ENCODE data around the gene ACTG1. TPM values are rescaled to one million over a fixed set of nuclear protein-coding genes. Genes with fewer than 3 reads are reported as not detected.

The ACTG1 gene
- polyA plus RNA-seq (ENCODE audit: low read depth in 6 of 6), result 1,000 to 10,000 TPM in 1 of 6 donors, 100 to 1,000 TPM in 5; 664 to 1,094 (median 872) TPM

DNA sequence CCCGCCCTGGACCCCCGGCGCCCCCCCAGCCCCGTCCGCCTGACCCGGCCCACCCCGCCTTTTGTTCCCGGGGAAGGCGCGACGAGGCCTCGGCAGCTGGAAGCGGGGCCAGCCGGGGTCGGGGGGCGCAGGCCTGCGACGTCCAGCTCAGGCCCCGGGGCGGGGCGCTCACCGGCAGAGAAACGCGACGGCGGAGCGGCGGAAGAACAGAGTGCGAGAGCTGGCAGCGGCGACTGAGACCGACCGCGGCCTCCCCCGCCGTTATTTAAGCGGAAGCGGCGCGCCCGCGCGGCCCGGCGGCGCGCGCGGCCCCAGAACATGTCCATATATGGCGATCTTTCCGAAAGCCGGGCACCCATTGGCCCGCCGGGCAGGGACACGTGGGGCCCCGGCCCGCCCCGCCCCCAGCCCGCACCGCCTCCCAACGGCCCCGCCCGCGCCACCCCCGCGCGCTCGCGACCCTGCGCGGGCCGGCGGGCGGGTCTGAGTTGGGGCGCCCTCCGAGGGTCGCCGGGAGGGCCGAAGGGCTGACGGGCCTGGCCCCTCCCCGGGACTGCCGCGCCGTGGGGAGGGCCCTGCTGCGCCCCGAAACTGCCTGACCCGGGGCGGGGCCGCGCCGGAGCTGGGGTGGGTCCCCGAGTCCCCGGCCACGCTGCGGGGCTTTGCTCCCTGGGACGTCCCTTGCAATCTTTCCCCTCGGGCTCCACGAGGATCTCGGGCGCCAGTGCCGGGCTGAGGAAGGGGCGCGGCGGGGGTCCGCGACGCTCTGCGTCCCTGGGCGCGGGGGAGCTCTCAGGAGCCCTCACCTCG lies at the start of gene ACTG1:
Gene ACTG1, minus strand, starts transcription at position 238 of the 810 bp plus-strand sequence. CDS start 445 bp downstream, outside the sequence.
- peak; percentile 62 to 65 for ATAC-seq (ENCODE audit: low read depth in 2 of 2)
- Mint-ChIP-seq H3K9me3 (no peaks in the 10 kb centered on the region), H3K27ac (peak within 1 kb of the TSS; percentile 94 to 98 (median 97)), H3K4me1 (peaks cover 39 to 62% (median 53%) of the 10 kb centered on the region in 3 donors), H3K27me3 (no peaks in the 10 kb centered on the region), H3K36me3 (peaks cover 22 to 32% of the 10 kb centered on the region in 2 donors), H3K4me3 (peak within 1 kb of the TSS; percentile 91 to 99 (median 96))
- peak; percentile 87 for DNase-seq

DNA sequence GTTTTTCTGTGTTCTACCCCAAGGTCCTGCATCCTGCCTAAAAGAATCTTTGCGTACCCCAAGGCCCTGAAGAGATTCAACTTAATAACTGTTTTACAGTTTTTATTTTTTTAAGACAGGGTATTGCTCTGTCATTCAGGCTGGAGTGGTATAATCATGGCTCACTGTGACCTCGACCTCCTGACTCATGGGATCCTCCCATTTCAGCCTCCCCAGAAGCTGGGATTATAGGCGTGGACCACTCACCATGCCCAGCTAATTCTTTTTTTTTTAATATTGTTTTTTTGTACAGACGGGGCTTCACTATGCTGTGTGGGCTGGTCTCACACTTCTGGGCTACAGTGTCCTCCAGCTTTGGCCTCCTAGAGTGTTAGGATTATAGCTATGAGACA lies 48.9 kb upstream of the ACTG1 start:
- H3K4me3 Mint-ChIP-seq, result peak overlapping the region; percentile 15 to 90 (median 74)
- peaks cover 6 to 7% of the 10 kb centered on the region in 2 donors for H3K36me3 Mint-ChIP-seq
- H3K9me3 Mint-ChIP-seq, result no peaks in the 10 kb centered on the region
- peak in 1 of 2 donors; percentile 29 for ATAC-seq (ENCODE audit: low read depth in 2 of 2)
- no peak for DNase-seq
- H3K27me3 Mint-ChIP-seq, result no peaks in the 10 kb centered on the region
- peak overlapping the region; percentile 76 to 97 (median 92) for H3K27ac Mint-ChIP-seq
- peaks cover 25 to 43% (median 25%) of the 10 kb centered on the region in 3 donors for H3K4me1 Mint-ChIP-seq

- ATAC-seq (ENCODE audit: low read depth in 2 of 2) (no peak), DNase-seq (no peak)
- Mint-ChIP-seq H3K4me3 (peak overlapping the region in 1 of 8 donors; percentile 61), H3K9me3 (no peaks in the 10 kb centered on the region), H3K27ac (no peak overlapping the region), H3K36me3 (peaks cover 0 to 7% of the 10 kb centered on the region in 2 donors), H3K27me3 (no peaks in the 10 kb centered on the region), H3K4me1 (peaks cover 27 to 51% (median 29%) of the 10 kb centered on the region in 3 donors)
Measured at GRCh38 chr17:81558941-81559806, 46.6 kb upstream of the ACTG1 start.

DNA sequence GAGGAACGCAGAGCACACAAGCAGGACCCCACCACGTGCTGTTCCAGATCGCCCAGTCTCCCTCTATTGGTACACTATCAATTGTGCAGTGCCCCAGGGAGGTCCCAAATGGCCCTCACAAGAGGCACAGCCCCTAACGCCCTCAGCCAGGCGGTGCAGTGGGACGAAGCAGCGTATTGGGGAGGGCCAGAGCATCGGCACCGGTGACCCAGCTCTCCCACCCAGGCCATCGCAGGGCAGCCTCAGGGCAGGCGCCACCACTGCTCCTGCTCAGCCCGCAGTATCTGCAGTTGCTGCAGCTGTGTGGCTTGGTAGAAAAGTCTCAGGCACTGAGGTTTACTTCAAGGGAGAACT lies 45.5 kb upstream of the ACTG1 start:
- H3K27me3 Mint-ChIP-seq, result no peaks in the 10 kb centered on the region
- peak overlapping the region in 1 of 8 donors; percentile 22 for H3K4me3 Mint-ChIP-seq
- peaks cover 38 to 55% (median 40%) of the 10 kb centered on the region in 3 donors for H3K4me1 Mint-ChIP-seq
- no peaks in the 10 kb centered on the region for H3K9me3 Mint-ChIP-seq
- H3K27ac Mint-ChIP-seq, result no peak overlapping the region
- ATAC-seq (ENCODE audit: low read depth in 2 of 2) (no peak), DNase-seq (no peak)
- H3K36me3 Mint-ChIP-seq, result peaks cover 0 to 7% of the 10 kb centered on the region in 2 donors

- ATAC-seq (ENCODE audit: low read depth in 2 of 2), result no peak
- Mint-ChIP-seq H3K27ac (peak overlapping the region in 4 of 6 donors; percentile 38 to 90 (median 72)), H3K4me3 (peak overlapping the region in 1 of 8 donors; percentile 9), H3K36me3 (peaks cover 0 to 7% of the 10 kb centered on the region in 2 donors), H3K4me1 (peaks cover 37 to 50% (median 39%) of the 10 kb centered on the region in 3 donors), H3K27me3 (no peaks in the 10 kb centered on the region), H3K9me3 (no peaks in the 10 kb centered on the region)
- DNase-seq, result no peak
Measured at GRCh38 chr17:81557276-81558114, 44.9 kb upstream of the ACTG1 start.

- no peaks in the 10 kb centered on the region for H3K27me3 Mint-ChIP-seq
- peaks cover 35 to 45% (median 37%) of the 10 kb centered on the region in 3 donors for H3K4me1 Mint-ChIP-seq
- H3K4me3 Mint-ChIP-seq, result peak overlapping the region in 1 of 8 donors; percentile 9
- ATAC-seq (ENCODE audit: low read depth in 2 of 2) (no peak), DNase-seq (no peak)
- peak overlapping the region in 3 of 6 donors; percentile 34 to 65 (median 59) for H3K27ac Mint-ChIP-seq
- H3K36me3 Mint-ChIP-seq, result peaks cover 0 to 7% of the 10 kb centered on the region in 2 donors
- H3K9me3 Mint-ChIP-seq, result no peaks in the 10 kb centered on the region
Measured at GRCh38 chr17:81556863-81557262, 44.3 kb upstream of the ACTG1 start.

DNA sequence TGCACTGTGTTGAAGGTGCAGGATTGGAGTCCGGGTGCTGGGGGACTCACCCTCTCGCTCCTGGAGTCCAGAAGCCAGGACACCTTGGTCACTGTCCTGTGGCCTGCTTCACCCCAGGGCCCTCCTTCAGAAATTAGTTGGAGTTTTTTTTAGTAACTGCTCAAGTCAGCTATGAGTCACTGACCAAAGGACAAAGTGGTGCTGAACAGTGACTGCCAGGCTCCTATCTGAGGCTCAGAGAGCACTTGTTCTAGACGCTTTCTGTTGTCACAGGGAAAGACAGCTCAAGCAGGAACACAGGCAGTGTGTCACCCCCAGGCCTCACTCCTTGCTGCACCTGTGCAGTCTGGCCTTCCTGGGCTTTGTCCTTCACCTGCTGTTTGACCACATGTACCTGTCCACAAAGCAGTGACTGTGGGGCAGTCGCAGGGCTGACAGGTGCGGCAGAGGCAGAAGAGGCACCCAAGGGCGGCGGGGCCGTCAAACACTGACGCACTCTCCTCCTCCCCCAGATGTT lies 43.6 kb upstream of the ACTG1 start:
- Mint-ChIP-seq H3K27me3 (no peaks in the 10 kb centered on the region), H3K27ac (peak overlapping the region in 1 of 6 donors; percentile 65), H3K36me3 (peaks cover 0 to 7% of the 10 kb centered on the region in 2 donors), H3K9me3 (no peaks in the 10 kb centered on the region), H3K4me3 (no peak overlapping the region), H3K4me1 (peaks cover 33 to 42% (median 36%) of the 10 kb centered on the region in 3 donors)
- DNase-seq (no peak), ATAC-seq (ENCODE audit: low read depth in 2 of 2) (no peak)

DNA sequence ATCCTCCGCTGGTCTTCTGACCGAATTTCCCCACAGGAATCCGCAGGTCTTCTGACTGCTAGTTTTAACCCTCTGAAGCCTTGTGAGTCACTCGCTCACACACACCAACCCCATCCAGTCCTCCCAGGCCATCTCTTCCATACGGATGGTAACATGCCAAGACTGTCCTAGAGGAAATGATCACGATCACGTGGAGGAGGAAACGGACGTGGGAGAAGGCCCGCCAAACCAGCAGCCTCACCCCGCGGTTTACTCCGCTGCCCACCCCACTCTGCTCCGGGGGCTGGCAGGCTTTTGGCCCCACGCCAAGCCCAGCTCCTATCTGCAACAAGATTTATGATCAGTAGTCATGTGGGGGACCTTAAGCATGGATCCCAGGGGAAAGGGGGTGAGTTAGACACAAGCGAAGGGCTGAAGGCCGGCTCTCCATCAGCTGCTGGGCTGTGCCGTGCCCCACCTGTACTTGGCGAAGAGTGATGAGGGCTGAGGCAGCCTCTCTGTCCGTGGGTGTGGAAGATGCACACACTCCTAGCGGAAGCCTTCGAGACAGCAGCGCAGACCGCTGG lies 41.1 kb upstream of the ACTG1 start:
- H3K36me3 Mint-ChIP-seq, result peaks cover 0 to 7% of the 10 kb centered on the region in 2 donors
- peak overlapping the region; percentile 90 to 97 (median 94) for H3K4me3 Mint-ChIP-seq
- peak overlapping the region in 5 of 6 donors; percentile 88 to 97 (median 95) for H3K27ac Mint-ChIP-seq
- no peaks in the 10 kb centered on the region for H3K9me3 Mint-ChIP-seq
- no peak for DNase-seq
- no peaks in the 10 kb centered on the region for H3K27me3 Mint-ChIP-seq
- ATAC-seq (ENCODE audit: low read depth in 2 of 2), result no peak
- H3K4me1 Mint-ChIP-seq, result peaks cover 35 to 48% (median 45%) of the 10 kb centered on the region in 3 donors

DNA sequence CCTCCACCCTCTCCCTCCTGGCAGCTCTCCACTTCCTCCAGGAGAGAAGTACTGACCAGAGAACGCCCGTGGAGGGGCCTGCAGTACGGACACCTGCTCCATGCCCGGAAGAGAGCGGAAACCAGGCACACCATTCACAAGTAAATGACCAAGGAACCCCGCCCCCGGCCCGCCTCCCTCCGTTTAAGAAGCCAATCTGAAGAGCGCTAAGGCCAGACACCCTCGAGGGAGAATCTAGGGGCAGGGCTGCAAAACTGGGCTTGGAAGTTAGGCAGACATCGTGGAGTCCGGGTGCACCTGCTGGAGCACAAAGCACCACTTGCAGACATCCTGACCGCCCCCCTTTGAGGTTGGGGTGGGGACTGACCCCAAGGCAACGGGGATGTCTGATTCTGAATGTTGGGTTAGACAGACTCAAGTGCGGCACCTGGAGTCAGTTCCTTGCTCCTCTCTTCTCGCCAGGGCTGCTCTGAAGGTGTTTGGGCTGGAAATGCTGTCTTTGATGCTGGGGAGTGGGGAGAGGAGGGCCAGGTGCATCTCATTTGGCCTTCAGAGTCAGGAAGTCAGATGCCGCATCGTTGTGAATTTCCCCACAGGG lies 40.5 kb upstream of the ACTG1 start:
- peak; percentile 68 to 71 for ATAC-seq (ENCODE audit: low read depth in 2 of 2)
- peaks cover 0 to 7% of the 10 kb centered on the region in 2 donors for H3K36me3 Mint-ChIP-seq
- DNase-seq, result peak; percentile 78
- H3K4me1 Mint-ChIP-seq, result peaks cover 35 to 48% (median 45%) of the 10 kb centered on the region in 3 donors
- peak overlapping the region; percentile 90 to 97 (median 94) for H3K4me3 Mint-ChIP-seq
- H3K27me3 Mint-ChIP-seq, result no peaks in the 10 kb centered on the region
- no peaks in the 10 kb centered on the region for H3K9me3 Mint-ChIP-seq
- peak overlapping the region; percentile 88 to 97 (median 95) for H3K27ac Mint-ChIP-seq

GRCh38 chr17:81552244-81553017 lies 39.8 kb upstream of the ACTG1 start, which contains the start of gene FAAP100:
TSS of gene FAAP100 (minus strand) at chr17:81552353. CDS start at chr17:81552330, 23 bp downstream.
- DNase-seq (peak; percentile 85), ATAC-seq (ENCODE audit: low read depth in 2 of 2) (peak; percentile 67 to 69)
- peak within 1 kb of the TSS; percentile 88 to 97 (median 95) for H3K27ac Mint-ChIP-seq
- peak within 1 kb of the TSS; percentile 90 to 97 (median 94) for H3K4me3 Mint-ChIP-seq
- H3K9me3 Mint-ChIP-seq, result no peaks in the 10 kb centered on the region
- peaks cover 35 to 45% (median 44%) of the 10 kb centered on the region in 3 donors for H3K4me1 Mint-ChIP-seq
- H3K27me3 Mint-ChIP-seq, result no peaks in the 10 kb centered on the region
- peaks cover 0 to 5% of the 10 kb centered on the region in 2 donors for H3K36me3 Mint-ChIP-seq
